HTERT RPE-1 (cell line): ENCODE measurements around the gene PUS1.
"Not testable (repeated sequence)": the region's sequence is repeated elsewhere in the genome, so short reads cannot be mapped to it uniquely, and the experiment has no call there.

Experiments
- in situ Hi-C: fragments of 300-500 bp; cut with MboI; formaldehyde crosslinking; loops from 4 replicates; pipeline ENCODE4 v1.14.3; 2020; ENCODE audit warnings: low sequenced_read_pairs

The PUS1 gene

GRCh38 chr12:131928711-131929580 lies at the start of gene PUS1:
Gene PUS1 (plus strand): TSS chr12:131929276. CDS start chr12:131929723, 447 bp downstream.
- in situ Hi-C loops: no loop called here

GRCh38 chr12:131882804-131883520 lies 46.1 kb upstream of the PUS1 start:
- in situ Hi-C loops: no loop called here

GRCh38 chr12:131883521-131883900 lies 45.6 kb upstream of the PUS1 start:
- in situ Hi-C loops: no loop called here

GRCh38 chr12:131885076-131885475 lies 44.0 kb upstream of the PUS1 start:
- in situ Hi-C loops: not testable (repeated sequence)

DNA sequence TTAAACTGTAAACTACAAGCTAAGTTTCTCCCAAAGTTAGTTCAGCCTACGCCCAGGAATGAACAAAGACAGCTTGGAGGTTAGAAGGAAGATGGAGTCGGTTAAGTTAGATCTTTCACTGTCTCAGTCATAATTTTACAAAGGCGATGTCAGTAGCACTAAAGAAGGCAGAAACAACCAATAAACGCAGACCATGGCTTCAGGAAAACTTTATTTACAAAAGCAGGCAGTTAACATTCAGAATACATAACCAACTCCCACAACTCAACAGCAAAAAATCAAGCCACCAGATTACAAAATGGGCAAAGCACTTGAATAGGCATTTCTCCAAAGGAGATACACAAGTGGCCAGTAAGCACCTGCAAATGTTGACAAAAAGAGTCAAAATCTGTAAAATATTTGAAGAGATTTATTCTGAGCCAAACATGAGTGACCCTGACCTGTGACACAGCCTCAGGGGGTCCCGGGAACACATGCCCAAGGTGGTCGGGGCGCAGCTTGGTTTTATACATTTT lies 43.5 kb upstream of the PUS1 start:
- in situ Hi-C loops: no loop called here

- in situ Hi-C loops: not testable (repeated sequence)
Observed at GRCh38 chr12:131891722-131892121, 37.4 kb upstream of the PUS1 start.

- in situ Hi-C loops: no loop called here
Observed at GRCh38 chr12:131892711-131893604, 36.1 kb upstream of the PUS1 start.

GRCh38 chr12:131893605-131894312 lies 35.3 kb upstream of the PUS1 start:
- in situ Hi-C loops: no loop called here

- in situ Hi-C loops: no loop called here
Observed at GRCh38 chr12:131894313-131894860, 34.7 kb upstream of the PUS1 start, which contains the start of gene ULK1. Gene ULK1 (plus strand): TSS chr12:131894622. CDS start chr12:131895002, 380 bp downstream.

GRCh38 chr12:131894981-131895639 lies 34.0 kb upstream of the PUS1 start:
- in situ Hi-C loops: no loop called here

DNA sequence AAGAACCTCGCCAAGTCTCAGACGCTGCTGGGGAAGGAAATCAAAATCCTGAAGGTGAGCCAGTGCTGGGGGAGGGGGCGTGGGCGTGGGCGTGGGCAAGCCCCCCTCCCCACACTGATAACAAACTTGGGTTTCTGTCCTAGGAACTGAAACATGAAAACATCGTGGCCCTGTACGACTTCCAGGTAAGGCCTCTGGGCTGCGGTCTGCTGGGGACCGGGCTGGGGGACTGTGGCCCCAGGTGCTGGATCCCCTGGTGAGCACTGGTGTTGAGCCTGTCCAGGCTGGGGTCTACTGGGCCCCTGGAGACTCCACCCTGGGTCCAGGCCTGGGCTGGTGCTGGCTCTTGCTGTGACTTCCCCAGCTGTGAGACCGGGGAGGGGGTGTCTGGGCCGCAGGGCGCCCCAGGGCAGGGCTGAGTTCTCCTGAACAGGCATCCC lies 33.4 kb upstream of the PUS1 start:
- in situ Hi-C loops: no loop called here

DNA sequence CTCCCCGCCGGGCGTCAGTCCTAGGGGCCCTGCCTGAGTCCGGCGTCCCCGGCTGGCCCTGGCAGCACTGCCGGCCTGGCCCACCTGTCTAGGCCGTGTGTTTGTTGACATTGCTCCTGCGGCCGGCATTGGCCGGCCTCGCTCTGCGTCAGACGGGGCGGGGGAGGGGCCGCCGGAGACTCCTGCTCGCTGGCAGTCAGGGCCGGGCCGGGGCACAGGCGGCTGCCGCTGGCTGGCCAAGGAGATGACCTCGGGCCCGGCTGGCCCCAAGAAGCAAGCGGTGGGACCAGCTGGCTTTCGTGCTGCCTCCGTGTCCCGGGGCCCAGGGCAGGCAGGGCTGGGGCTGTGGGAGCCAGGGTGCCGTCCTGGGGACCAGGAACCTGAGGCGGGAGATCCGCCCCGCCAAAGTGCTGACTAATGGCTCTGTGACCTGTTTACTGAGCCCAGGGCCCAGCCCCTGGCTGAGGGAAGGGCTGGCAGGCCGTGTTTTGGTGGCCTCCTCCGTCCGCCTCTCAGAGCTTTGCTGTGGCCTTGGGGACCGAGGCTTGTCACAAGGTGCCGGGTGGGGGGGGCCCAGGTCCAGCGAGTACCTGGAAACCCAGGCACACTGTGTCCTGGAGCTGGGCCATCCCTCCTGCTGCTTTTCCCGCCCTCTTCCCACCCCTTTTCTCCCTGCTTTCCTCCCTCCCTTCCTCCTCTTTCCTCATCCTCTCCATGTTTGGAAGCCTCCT lies 32.8 kb upstream of the PUS1 start:
- in situ Hi-C loops: no loop called here

DNA sequence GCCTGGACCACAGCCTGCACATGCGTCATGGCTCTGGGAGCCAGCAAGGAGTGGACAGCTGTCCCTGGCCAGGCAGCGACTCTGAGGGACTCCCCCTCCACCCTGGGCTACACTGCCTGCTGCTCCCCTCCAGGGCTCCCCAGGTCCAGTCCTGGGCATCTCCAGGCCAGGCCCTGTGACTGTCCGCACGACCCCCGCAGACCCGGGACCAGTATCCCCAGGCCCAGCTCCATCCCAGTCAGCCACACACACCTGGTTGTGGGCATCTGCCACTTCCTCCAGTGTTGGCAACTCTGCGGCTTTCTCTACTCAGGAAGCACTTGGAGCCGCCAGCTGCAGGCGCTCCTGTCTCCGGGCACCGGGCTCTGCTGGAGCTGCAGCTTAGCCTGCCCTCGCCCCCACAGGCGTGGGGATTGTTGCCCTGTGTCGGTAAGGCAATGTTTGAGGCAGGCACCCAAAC lies 32.2 kb upstream of the PUS1 start:
- in situ Hi-C loops: no loop called here

- in situ Hi-C loops: no loop called here
Observed at GRCh38 chr12:131897276-131897675, 31.8 kb upstream of the PUS1 start.

DNA sequence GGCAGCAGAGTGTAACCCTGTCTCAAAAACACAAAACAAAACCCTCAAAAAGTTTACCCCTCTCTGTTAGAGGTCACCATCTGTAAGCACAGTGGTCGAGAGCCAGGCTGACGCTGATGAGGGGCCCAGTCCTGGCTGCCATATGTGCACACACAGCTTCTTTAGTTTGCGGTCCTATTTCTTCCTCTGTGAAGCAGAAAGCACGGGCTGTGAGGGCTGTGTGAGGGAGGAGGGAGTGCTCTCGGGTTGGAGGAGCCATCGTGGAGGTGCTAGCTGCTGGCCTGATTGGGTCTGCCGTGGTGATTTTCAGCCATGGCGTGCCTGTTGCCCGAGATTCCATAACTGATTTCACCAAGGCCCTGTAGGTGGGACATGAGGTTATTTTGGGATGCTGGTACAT lies 31.2 kb upstream of the PUS1 start:
- in situ Hi-C loops: no loop called here

- in situ Hi-C loops: no loop called here
Observed at GRCh38 chr12:131900397-131900796, 28.7 kb upstream of the PUS1 start.

GRCh38 chr12:131901431-131902331 lies 27.4 kb upstream of the PUS1 start:
- in situ Hi-C loops: no loop called here
